GM19035 (cell line): Measurements from ENCODE around the gene DCAF8.

Experiments used
- ATAC-seq: cut with Tn5 transposase; IDR thresholded peaks from one replicate; pipeline ENCODE4 v1.9.1; 2021; ENCODE audit not compliant: unreplicated experiment

The DCAF8 gene

GRCh38 chr1:160205242-160206035 is 56.9 kb downstream of the DCAF8 start, which contains the start of gene PEA15:
Gene PEA15, plus strand, starts transcription at chr1:160205384. Its CDS starts 6,161 bp downstream, at chr1:160211545.
- ATAC-seq, result peak; percentile 58

DNA sequence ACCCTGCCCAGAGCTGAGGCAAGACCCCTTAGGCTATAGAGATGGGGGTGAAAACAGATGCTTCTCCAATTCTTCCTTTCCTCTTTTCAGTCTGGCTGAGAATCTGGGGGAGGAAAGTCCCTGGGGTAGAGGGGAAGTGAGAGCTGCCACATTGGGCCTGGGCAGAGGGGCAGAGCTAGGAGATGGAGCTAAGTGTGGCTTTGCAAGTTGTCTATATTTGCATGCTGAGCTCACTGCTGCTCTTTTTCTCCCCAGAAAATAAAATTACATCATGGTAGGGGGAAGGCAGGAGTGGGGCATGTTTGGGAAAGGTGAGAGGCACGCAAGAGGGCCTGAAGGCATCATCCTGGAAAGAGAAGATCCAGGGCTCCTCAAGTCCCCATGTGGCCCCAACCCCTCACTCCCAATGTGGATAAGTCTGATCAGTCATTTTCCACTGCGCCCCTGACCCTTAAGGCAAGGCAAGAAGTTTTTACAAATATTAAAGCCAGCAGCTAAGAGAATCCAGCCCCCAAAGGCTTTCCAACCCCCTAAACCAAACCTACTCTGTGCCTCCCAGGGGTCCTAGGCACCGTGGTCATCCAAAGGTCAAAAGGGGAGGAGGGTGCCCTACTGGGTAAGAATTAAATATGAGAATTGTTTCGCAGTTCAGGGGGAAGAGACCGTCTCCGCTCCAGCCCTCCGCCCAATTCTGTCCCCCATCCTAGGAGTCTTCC is 57.7 kb downstream of the DCAF8 start:
- peak; percentile 66 for ATAC-seq

DNA sequence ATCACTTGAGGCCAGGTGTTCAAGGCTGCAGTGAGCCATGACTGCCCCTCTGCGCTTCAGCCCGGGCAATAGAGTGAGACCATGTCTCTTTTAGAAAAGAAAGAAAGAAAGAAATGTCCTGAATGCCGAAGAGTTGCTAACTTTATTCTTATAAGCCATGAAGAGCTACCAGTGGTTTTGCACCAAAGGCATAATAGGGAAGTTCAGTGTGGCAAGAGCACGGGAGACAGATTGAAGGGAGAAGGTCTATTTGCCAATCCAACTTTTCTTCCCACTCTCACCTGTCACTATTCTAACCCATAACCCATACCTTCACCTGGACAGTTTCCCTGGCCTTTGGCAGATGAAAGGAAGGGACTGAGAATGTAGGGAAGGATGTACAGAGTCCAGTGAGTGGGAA is 61.6 kb downstream of the DCAF8 start:
- no peak for ATAC-seq

GRCh38 chr1:160197231-160197630 is 65.1 kb downstream of the DCAF8 start:
- no peak for ATAC-seq

GRCh38 chr1:160196143-160196542 is 66.2 kb downstream of the DCAF8 start:
- no peak for ATAC-seq

- no peak for ATAC-seq
Measured at GRCh38 chr1:160194737-160195059, 67.7 kb downstream of the DCAF8 start.

GRCh38 chr1:160193832-160194736 is 68.3 kb downstream of the DCAF8 start:
- ATAC-seq, result no peak

- peak; percentile 58 for ATAC-seq
Measured at GRCh38 chr1:160193091-160193819, 69.1 kb downstream of the DCAF8 start.

DNA sequence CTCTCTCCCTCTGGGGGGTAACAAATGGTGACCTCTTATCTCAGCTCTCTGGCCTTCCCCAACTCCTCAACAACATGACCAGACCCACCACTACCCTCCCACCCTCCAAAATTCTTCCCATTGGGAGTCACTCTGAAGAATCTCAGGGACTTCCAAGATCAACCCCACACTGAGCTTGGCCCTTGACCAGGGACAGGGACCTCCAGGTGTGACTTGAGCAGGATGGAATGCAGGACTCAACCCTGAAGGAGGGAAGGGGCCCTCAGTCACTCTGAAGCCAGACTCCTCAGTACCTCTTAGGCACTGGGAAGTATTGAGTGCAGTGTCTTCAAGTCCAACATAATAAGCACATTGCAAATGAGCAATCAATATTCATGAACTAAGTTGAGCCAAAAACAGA is 70.1 kb downstream of the DCAF8 start:
- no peak for ATAC-seq

DNA sequence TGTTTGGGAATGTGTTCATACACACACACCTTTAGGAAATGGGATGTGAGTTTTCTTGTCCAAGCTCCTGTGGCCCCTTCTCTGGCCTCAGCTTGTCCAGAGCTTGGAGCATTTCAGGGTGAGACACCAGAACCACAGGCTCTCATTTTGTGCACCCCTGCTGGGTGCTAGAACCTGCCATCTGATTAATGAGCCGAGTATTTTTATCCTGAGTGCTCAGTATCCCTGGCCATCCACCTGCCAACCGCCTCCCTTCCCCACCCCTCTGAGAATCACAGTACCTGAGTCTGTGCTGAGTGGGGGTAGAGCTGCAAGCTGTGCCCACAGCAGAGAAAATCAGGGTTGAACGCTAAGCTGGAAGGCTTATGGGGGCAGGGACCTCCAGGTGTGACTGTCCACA is 70.6 kb downstream of the DCAF8 start:
- no peak for ATAC-seq

DNA sequence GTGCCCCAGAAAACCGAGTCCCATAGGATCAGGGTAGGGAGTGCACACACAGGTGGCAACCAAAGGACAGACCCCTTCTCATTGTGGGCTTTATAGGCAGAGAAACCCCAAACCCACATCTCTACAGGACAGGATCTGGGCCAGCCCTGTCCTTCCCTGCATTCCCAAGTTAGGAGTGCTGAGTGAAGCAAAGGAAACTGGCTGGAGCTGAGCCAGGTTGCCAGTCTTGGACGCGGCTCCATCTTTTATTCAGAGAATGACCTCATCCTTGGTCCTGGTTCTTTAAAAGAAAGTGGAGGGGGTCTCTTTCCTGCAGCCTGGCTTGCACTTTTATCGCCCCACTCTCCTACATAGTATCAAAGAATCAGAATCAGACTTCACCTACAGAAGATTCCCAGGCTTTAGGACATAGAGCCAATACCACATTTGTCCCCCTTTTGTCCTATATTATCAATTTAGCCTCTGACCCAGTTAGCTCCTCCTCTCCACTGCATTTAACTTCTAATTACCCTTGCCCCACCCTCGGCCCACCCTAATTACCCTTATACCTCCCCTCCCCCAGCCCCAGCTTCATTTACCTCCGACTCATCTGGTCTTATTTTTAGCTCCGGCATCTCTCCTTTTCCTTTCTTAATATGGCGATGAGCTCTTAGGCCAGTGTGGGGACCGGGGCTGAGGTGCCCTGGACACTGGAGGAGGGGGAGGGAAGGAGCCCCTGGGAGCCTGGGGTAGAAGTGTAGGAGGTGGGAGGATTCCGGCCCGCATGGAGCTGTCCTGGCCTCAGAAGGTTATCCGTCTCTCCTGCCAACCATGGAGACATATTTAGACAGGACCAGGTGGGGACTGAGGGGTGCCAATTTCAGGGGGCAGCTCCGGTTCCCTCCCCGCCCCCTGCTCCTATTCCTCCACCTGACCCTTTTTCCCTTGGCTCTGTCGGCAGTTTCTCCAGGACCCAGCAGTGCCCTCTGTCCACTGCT is 72.4 kb downstream of the DCAF8 start, which contains the start of gene CASQ1:
TSS of gene CASQ1 (plus strand) at position 927 of the 977 bp plus-strand sequence. CDS start 177 bp downstream, outside the sequence.
- no peak for ATAC-seq

DNA sequence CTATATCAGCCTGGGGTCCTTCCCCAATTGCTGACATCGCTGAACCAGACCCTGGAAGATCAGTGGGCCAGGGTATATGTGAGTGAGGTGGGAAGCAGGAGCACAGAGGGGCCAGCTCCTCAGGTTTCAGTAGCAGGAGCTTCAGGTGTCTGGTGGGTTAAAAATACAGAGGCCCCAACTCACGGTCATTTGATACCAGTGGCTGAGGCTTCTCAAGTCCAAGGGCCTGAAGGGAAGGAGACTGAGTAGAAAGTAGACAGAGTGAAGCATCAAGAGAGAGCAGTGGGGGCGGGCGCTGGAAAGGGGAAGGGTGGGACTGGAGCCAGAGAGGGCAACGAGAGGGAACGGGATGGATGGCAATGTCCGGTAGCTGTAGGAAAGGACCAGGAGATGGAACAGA is 74.0 kb downstream of the DCAF8 start:
- no peak for ATAC-seq

DNA sequence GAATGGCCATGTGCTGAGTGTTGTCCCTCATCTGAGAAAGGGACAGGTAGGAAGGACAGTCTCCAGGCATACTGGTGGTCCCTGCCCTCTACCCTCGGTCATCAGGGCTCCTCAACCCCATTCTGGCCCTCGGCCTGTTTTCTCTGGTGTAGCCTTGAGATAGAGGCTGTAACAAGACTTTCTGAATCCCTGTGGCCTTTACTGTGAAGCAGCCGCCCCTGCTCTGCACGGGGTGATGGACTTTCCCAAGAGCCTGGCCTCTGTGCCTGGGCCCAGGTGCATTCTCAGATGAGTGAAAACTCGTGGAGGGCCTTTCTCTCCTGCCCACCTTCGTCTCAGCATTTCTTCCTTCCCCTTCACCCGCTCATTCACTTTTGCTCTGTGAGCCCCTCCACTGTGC is 74.9 kb downstream of the DCAF8 start:
- no peak for ATAC-seq

DNA sequence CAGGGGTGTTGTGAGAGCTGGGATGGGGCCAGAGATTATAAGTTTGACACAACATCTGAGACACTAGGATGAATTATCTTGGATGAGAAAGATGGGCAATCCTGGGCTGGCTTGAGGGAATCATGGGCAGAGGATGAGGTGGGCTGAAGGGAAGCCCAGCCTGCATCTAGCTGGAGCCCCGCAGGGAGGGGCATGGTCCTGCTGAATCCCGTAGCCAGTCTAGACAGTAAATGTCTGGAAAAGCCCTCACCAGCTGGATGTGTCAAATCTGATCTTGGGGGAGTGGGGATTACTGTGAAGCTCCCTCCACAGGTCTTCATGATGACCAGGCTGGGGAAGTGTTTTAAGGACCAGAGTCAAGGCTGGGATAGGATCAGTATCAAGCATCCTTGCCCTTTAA is 75.6 kb downstream of the DCAF8 start:
- ATAC-seq, result no peak

DNA sequence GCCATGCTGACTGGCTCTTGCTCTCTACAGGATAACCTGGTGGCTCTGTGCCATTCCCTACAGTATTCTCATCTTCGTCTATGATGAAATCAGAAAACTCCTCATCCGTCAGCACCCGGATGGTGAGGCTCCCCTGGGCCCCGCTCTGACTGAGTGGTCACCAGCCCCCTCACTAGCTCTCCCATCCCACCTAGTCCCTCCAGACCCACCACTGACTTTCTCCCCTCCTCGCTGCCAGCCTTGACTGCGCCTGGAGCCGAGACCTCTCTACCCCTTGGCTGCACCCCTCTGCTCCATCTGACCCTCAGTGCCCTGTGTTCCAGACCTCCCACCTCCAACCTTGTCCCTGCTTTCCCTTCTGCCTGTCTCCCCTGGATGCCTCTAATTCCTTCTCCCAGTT is 76.1 kb downstream of the DCAF8 start:
- no peak for ATAC-seq

DNA sequence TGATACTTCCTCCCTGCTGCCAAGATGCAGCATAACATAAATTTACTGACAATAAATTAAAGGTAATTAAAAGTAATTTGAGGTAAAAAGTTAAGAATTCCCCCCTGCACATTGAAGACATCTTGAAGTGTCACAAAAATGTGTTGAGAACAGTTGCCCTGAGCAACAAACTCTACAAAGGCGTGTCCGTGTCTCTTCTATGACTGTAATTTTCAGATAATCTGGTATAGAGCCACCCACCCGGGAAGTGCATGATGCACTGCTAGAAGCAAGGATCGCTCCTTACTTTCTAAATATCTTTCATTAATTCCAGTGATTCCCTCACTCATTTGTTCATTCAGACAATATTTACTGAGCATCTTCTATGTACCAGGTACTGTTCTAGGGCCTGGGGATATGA is 83.0 kb downstream of the DCAF8 start:
- ATAC-seq, result no peak

DNA sequence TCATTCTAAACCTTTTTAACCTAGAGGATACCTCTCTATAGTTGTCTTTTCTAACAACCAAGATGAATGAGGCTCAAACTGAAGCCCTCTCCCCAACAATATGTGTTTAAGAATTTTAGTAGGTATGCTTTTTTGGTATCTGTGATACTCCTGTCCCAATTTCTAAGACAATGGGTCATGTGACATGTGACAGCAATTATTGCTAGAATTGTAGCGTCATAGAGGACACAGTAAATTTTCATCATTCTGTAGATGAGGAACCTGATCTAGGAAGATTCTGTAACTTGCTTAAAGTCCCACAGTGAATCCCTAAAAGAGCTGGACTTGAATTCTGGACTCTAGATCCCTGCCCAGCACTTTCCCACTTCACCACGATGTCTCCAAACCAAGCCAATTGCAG is 83.6 kb downstream of the DCAF8 start:
- no peak for ATAC-seq

DNA sequence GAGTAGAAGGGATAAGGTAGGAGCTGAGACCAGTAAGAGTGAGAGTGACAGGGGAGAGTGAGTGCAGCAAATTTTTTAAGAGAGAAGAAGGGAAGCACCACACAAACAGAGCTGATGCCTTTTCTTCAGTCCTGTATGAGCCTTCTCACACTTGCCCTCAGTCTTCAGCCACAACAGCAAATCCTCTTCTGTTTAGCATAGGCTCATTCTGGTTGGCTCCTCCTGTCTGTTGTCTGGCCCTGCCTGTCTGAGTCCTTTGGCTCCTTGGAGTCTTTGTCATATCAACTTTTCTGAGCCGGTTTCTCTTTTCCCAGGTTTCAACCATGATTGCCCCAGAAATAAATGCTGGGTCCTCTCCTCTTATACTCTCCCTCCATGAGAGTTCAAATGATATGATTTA is 84.7 kb downstream of the DCAF8 start:
- no peak for ATAC-seq

DNA sequence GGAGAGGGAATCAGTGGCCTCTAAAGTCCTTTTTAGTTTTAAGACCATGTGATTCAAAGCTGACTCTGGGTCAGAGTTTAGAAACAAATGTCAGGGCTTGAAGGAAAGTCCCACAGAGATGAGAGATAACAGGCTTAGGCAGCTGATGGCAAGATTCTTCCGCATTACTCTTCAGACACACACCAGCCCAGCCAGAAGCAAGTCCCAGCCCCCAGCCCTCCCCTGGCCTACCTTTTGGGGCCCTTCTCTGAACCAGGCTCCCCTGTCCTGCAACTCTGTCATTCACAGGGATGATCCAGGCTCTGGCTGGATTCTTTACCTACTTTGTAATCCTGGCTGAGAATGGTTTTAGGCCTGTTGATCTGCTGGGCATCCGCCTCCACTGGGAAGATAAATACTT is 85.1 kb downstream of the DCAF8 start:
- no peak for ATAC-seq

GRCh38 chr1:160171980-160172379 is 90.4 kb downstream of the DCAF8 start:
- no peak for ATAC-seq
